ENCODE results near the gene PLN. TPM values are rescaled to one million over a fixed set of nuclear protein-coding genes. Genes with fewer than 3 reads are reported as not detected.

Gene PLN
- total and polyA plus RNA-seq, 10 of the 15 experiments (the other 5 are each of a cell fraction or from before 2014, with no cell fraction given), result 0.16 to 0.44 TPM; not detected in 8

- H3K36me3 ChIP-seq (ENCODE audit: control insufficient read depth in 2 of 2, insufficient read depth in 2 of 2, low read length in 1 of 2), result no peaks in the 10 kb centered on the region
- H3K9me3 ChIP-seq (replicated peaks; ENCODE audit: control insufficient read depth, insufficient read depth, low read length), result no peaks in the 10 kb centered on the region; the same call in 1 of the 3 replicates
- no TSS peak for BruUV-seq (replicated peaks)
- ATAC-seq (no peak), DNase-seq (ENCODE audit: low read depth, low spot score) (no peak), FAIRE-seq (no peak)
- in situ Hi-C loops (cut with MboI), result no loop called here
- SMC1A ChIA-PET (ENCODE audit: uncharacterized antibody, unreplicated experiment), result interaction anchor here (1.0 to 1.5 kb wide), 4 partner anchors 8 to 41 kb away, joined by 4 to 7 read pairs (median 4); no protein-coding TSS in a partner anchor
- no peak overlapping the region for H2AFZ ChIP-seq (ENCODE audit: control insufficient read depth, low read depth, low read length)
- H3K27ac ChIP-seq (ENCODE audit: control insufficient read depth, insufficient read depth), result no peak overlapping the region
- no peaks in the 10 kb centered on the region; the same call in 1 of the 2 replicates for H3K79me2 ChIP-seq (ENCODE audit: control insufficient read depth, insufficient read depth, low read length)
- H3K9ac ChIP-seq (ENCODE audit: control insufficient read depth, insufficient read depth, low read length), result no peak overlapping the region
- RAD21 ChIA-PET (ENCODE audit: unreplicated experiment), result no interaction called here
- no peak overlapping the region for H3K4me3 ChIP-seq
- H4K20me1 ChIP-seq (ENCODE audit: control insufficient read depth, insufficient read depth), result no peaks in the 10 kb centered on the region
- intact Hi-C loops (cut with micrococcal nuclease; ENCODE audit: unreplicated experiment), result no loop called here
- no peaks in the 10 kb centered on the region for H3K27me3 ChIP-seq (replicated peaks in 1 of 2; ENCODE audit: control insufficient read depth in 2 of 2, insufficient read depth in 2 of 2, low read length in 1 of 2)
- WGBS (ENCODE audit: insufficient coverage, insufficient replicate concordance, low lambda C conversion rate, missing lambda C conversion rate), result 91% methylated on average over 5 of the region's 5 CpGs
- no peak overlapping the region for H3K4me2 ChIP-seq (ENCODE audit: control insufficient read depth, insufficient read depth)
- H3K4me1 ChIP-seq (ENCODE audit: control insufficient read depth, insufficient read depth, low read length), result no peaks in the 10 kb centered on the region; the same call in 1 of the 2 replicates
- POLR2A ChIA-PET, result no interaction called here
- CTCF ChIA-PET, result interaction anchor here (1.2 to 1.4 kb wide), 4 partner anchors 10 to 194 kb away, joined by 3 to 8 read pairs (median 4); no protein-coding TSS in a partner anchor
- TF ChIP-seq SP1 (IDR thresholded peaks at IDR 0.05; ENCODE audit: low read depth, low read length) (no peak), USF2 (IDR thresholded peaks at IDR 0.05; ENCODE audit: borderline replicate concordance, low read depth, low read length) (no peak), FOXK2 (IDR thresholded peaks at IDR 0.05) (no peak), PAX8 (IDR thresholded peaks at IDR 0.05) (no peak), NFXL1 (IDR thresholded peaks at IDR 0.05; ENCODE audit: borderline replicate concordance) (no peak), ZBTB40 (IDR thresholded peaks at IDR 0.05; ENCODE audit: borderline replicate concordance) (no peak), HDGF (IDR thresholded peaks at IDR 0.05) (no peak), BCLAF1 (IDR thresholded peaks at IDR 0.05) (no peak), DPF2 (IDR thresholded peaks at IDR 0.05) (no peak), TAF1 (IDR thresholded peaks at IDR 0.05; ENCODE audit: borderline replicate concordance, low read depth, low read length) (no peak), BCL3 (IDR thresholded peaks at IDR 0.05; ENCODE audit: borderline replicate concordance, insufficient read depth, low read depth, low read length, poor library complexity, severe bottlenecking) (no peak), NFYB (IDR thresholded peaks at IDR 0.05; ENCODE audit: insufficient read depth, low read depth, low read length) (no peak)
These were observed 58.8 kb downstream of the PLN start for GRCh38 chr6:118606858-118607257.

Measured in GM12878 (cell line).